Naive B cell (primary cell): ENCODE results near the gene KCNMB2. TPM values are rescaled to one million over a fixed set of nuclear protein-coding genes. Genes with fewer than 3 reads are reported as not detected.
"Not testable (repeated sequence)": the region's sequence is repeated elsewhere in the genome, so short reads cannot be mapped to it uniquely, and the experiment has no call there.

Experiments used
- ATAC-seq, 2 donors: fragments of 150-1000 bp; cut with Tn5 transposase; 2 replicates each; pipeline ENCODE4 v1.10.0; 2021; ENCODE audit warnings: low read depth in 2 of 2, mild to moderate bottlenecking in 2 of 2, moderate library complexity in 2 of 2
- DNase-seq: peaks from one replicate; pipeline ENCODE4 v3.0.0; 2022
- H3K27ac Mint-ChIP-seq, 6 donors: one replicate each; pipeline ENCODE4 v1.8.0; 2020 to 2022; ENCODE audit warnings: mild to moderate bottlenecking in 6 of 6, mixed read lengths in 6 of 6, moderate library complexity in 5 of 6, inconsistent platforms in 2 of 6
- H3K27me3 Mint-ChIP-seq, 3 donors: one replicate each; pipeline ENCODE4 v1.8.0; 2021 to 2022; ENCODE audit warnings: mixed read lengths in 3 of 3, mild to moderate bottlenecking in 1 of 3
- H3K36me3 Mint-ChIP-seq, 2 donors: one replicate each; pipeline ENCODE4 v1.8.0; 2020 to 2022; ENCODE audit warnings: mixed read lengths in 2 of 2, inconsistent platforms in 1 of 2, mild to moderate bottlenecking in 1 of 2
- H3K4me1 Mint-ChIP-seq, 3 donors: one replicate each; pipeline ENCODE4 v1.8.0; 2020 to 2022; ENCODE audit warnings: mixed read lengths in 3 of 3, inconsistent platforms in 1 of 3, mild to moderate bottlenecking in 1 of 3, moderate library complexity in 1 of 3
- H3K4me3 Mint-ChIP-seq, 8 donors: one replicate each; pipeline ENCODE4 v1.8.0; 2020 to 2022; ENCODE audit warnings: mild to moderate bottlenecking in 8 of 8, mixed read lengths in 8 of 8, moderate library complexity in 8 of 8, inconsistent platforms in 2 of 8
- H3K9me3 Mint-ChIP-seq, 7 donors: one replicate each; pipeline ENCODE4 v1.8.0; 2020 to 2022; ENCODE audit warnings: mixed read lengths in 7 of 7, mild to moderate bottlenecking in 5 of 7, inconsistent platforms in 2 of 7, moderate library complexity in 1 of 7
- polyA plus RNA-seq, 6 donors: library from polyadenylated mRNA; unstranded; fragments of 300-500 nt; fragmentation: Illumina TruSeq; gene quantifications; one replicate each; pipeline ENCODE4 v1.2.3, GENCODE V29; 2021; ENCODE audit warnings: low read depth in 6 of 6

KCNMB2 gene
- polyA plus RNA-seq, 6 donors from 2014 or later = not detected

- Mint-ChIP-seq H3K4me1 (no peaks in the 10 kb centered on the region), H3K9me3 (peaks cover 0 to 3% (median 0%) of the 10 kb centered on the region in 7 donors), H3K27ac (no peak overlapping the region), H3K27me3 (no peaks in the 10 kb centered on the region), H3K36me3 (no peaks in the 10 kb centered on the region), H3K4me3 (no peak overlapping the region)
- ATAC-seq = no peak
- no peak for DNase-seq
Observed at GRCh38 chr3:178510496-178510895, 25.7 kb upstream of the KCNMB2 start.

GRCh38 chr3:178512647-178513046, 23.6 kb upstream of the KCNMB2 start:
- Mint-ChIP-seq H3K9me3 (peaks cover 0 to 3% (median 0%) of the 10 kb centered on the region in 7 donors), H3K4me1 (no peaks in the 10 kb centered on the region), H3K36me3 (no peaks in the 10 kb centered on the region), H3K27ac (no peak overlapping the region), H3K4me3 (no peak overlapping the region), H3K27me3 (no peaks in the 10 kb centered on the region)
- ATAC-seq (no peak), DNase-seq (no peak)

GRCh38 chr3:178513546-178514380, 22.5 kb upstream of the KCNMB2 start:
- Mint-ChIP-seq H3K4me3 (no peak overlapping the region), H3K9me3 (peaks cover 0 to 3% (median 0%) of the 10 kb centered on the region in 7 donors), H3K27ac (no peak overlapping the region), H3K27me3 (peaks cover 0 to 5% (median 0%) of the 10 kb centered on the region in 3 donors), H3K4me1 (no peaks in the 10 kb centered on the region), H3K36me3 (no peaks in the 10 kb centered on the region)
- DNase-seq (no peak), ATAC-seq (no peak)

- Mint-ChIP-seq H3K27me3 (peaks cover 0 to 5% (median 0%) of the 10 kb centered on the region in 3 donors), H3K9me3 (peaks cover 0 to 3% (median 0%) of the 10 kb centered on the region in 7 donors), H3K27ac (no peak overlapping the region), H3K4me1 (no peaks in the 10 kb centered on the region), H3K36me3 (no peaks in the 10 kb centered on the region), H3K4me3 (no peak overlapping the region)
- DNase-seq (no peak), ATAC-seq (no peak)
Observed at GRCh38 chr3:178514401-178514800, 21.8 kb upstream of the KCNMB2 start.

GRCh38 chr3:178515076-178515744, 21.0 kb upstream of the KCNMB2 start:
- not testable (repeated sequence) for H3K9me3 Mint-ChIP-seq, H3K36me3 Mint-ChIP-seq, H3K27ac Mint-ChIP-seq

GRCh38 chr3:178517665-178518334, 18.4 kb upstream of the KCNMB2 start:
- DNase-seq (no peak), ATAC-seq (no peak)
- no peaks in the 10 kb centered on the region for H3K36me3 Mint-ChIP-seq
- peaks cover 0 to 5% (median 0%) of the 10 kb centered on the region in 3 donors for H3K27me3 Mint-ChIP-seq
- H3K9me3 Mint-ChIP-seq = peaks cover 0 to 3% (median 0%) of the 10 kb centered on the region in 7 donors
- no peak overlapping the region for H3K27ac Mint-ChIP-seq
- no peak overlapping the region for H3K4me3 Mint-ChIP-seq
- no peaks in the 10 kb centered on the region for H3K4me1 Mint-ChIP-seq

More at GRCh38 chr3:178515076-178515744, 21.0 kb upstream of the KCNMB2 start:
- not testable (repeated sequence) for ATAC-seq, H3K27me3 Mint-ChIP-seq, H3K4me3 Mint-ChIP-seq, DNase-seq, H3K4me1 Mint-ChIP-seq

- H3K4me3 Mint-ChIP-seq = no peak overlapping the region
- no peaks in the 10 kb centered on the region for H3K36me3 Mint-ChIP-seq
- H3K27me3 Mint-ChIP-seq = peaks cover 0 to 5% (median 0%) of the 10 kb centered on the region in 3 donors
- peaks cover 0 to 3% (median 0%) of the 10 kb centered on the region in 7 donors for H3K9me3 Mint-ChIP-seq
- DNase-seq = no peak
- no peak for ATAC-seq
- H3K27ac Mint-ChIP-seq = no peak overlapping the region
- H3K4me1 Mint-ChIP-seq = no peaks in the 10 kb centered on the region
Observed at GRCh38 chr3:178518660-178519396, 17.4 kb upstream of the KCNMB2 start.

GRCh38 chr3:178519701-178520100, 16.5 kb upstream of the KCNMB2 start:
- Mint-ChIP-seq H3K9me3 (no peaks in the 10 kb centered on the region), H3K4me1 (no peaks in the 10 kb centered on the region), H3K36me3 (no peaks in the 10 kb centered on the region), H3K4me3 (no peak overlapping the region), H3K27me3 (peaks cover 0 to 5% (median 0%) of the 10 kb centered on the region in 3 donors), H3K27ac (no peak overlapping the region)
- ATAC-seq = no peak
- DNase-seq = no peak

GRCh38 chr3:178520451-178520850, 15.8 kb upstream of the KCNMB2 start:
- Mint-ChIP-seq H3K9me3 (no peaks in the 10 kb centered on the region), H3K36me3 (no peaks in the 10 kb centered on the region), H3K27me3 (peaks cover 4 to 5% (median 5%) of the 10 kb centered on the region in 3 donors), H3K27ac (no peak overlapping the region), H3K4me3 (no peak overlapping the region), H3K4me1 (no peaks in the 10 kb centered on the region)
- ATAC-seq (no peak), DNase-seq (no peak)

- Mint-ChIP-seq H3K4me3 (no peak overlapping the region), H3K27me3 (peaks cover 5 to 10% (median 7%) of the 10 kb centered on the region in 3 donors), H3K4me1 (no peaks in the 10 kb centered on the region), H3K36me3 (no peaks in the 10 kb centered on the region), H3K9me3 (no peaks in the 10 kb centered on the region), H3K27ac (no peak overlapping the region)
- ATAC-seq = no peak
- DNase-seq = no peak
Observed at GRCh38 chr3:178522200-178523052, 13.8 kb upstream of the KCNMB2 start.

- H3K4me3 Mint-ChIP-seq = no peak overlapping the region
- no peaks in the 10 kb centered on the region for H3K9me3 Mint-ChIP-seq
- peak overlapping the region in 1 of 6 donors; percentile 47 for H3K27ac Mint-ChIP-seq
- ATAC-seq = no peak
- no peaks in the 10 kb centered on the region for H3K4me1 Mint-ChIP-seq
- DNase-seq = no peak
- H3K36me3 Mint-ChIP-seq = no peaks in the 10 kb centered on the region
- peaks cover 0 to 10% (median 7%) of the 10 kb centered on the region in 3 donors for H3K27me3 Mint-ChIP-seq
Observed at GRCh38 chr3:178525251-178525650, 11.0 kb upstream of the KCNMB2 start.

- Mint-ChIP-seq H3K36me3 (no peaks in the 10 kb centered on the region), H3K4me3 (peak overlapping the region in 1 of 8 donors; percentile 22), H3K27me3 (peaks cover 4 to 10% (median 8%) of the 10 kb centered on the region in 3 donors), H3K27ac (peak overlapping the region in 1 of 6 donors; percentile 39), H3K4me1 (no peaks in the 10 kb centered on the region), H3K9me3 (peaks cover 0 to 6% (median under 1%) of the 10 kb centered on the region in 7 donors)
- no peak for DNase-seq
- no peak for ATAC-seq
Observed at GRCh38 chr3:178526291-178526690, 9.9 kb upstream of the KCNMB2 start.
